ENCODE data around the gene APP. TPM values are rescaled to one million over a fixed set of nuclear protein-coding genes. Genes with fewer than 3 reads are reported as not detected.

The APP gene
- total RNA-seq, 3 donors from 2014 or later (not counting 1 experiment from before 2014, with no cell fraction given), result 5.1 to 10.6 (median 7.8) TPM

DNA sequence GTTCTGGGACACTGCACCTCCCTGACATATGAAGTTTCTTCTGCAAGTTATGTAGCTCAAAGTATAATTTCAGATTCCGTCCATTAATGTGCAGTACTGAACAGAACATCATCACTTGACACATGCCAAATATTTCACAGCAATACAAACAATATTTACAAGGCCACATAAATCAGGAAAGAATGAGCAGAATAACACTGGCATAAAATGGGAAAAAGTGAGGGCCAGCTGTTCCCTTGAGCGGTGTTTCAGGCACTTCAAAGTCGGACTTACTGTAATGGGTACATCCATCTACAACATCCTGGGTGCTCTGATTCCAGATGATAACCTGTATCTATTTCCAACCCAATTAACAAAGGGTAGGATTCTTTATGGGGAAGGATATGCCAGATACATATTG is 217.4 kb downstream of the APP start:
- no peak overlapping the region for H3K27ac Mint-ChIP-seq
- DNase-seq (no peak), ATAC-seq (no peak)
- Histone ChIP-seq H3K27me3 (ENCODE audit: control insufficient read depth, insufficient read depth, low read length) (no peaks in the 10 kb centered on the region), H3K4me1 (ENCODE audit: control insufficient read depth, insufficient read depth, low read length) (no peaks in the 10 kb centered on the region), H3K27ac (ENCODE audit: low read length) (no peak overlapping the region), H3K4me3 (ENCODE audit: low read length) (no peak overlapping the region), H3K9me3 (ENCODE audit: control insufficient read depth, insufficient read depth, low read length) (no peaks in the 10 kb centered on the region), H3K36me3 (ENCODE audit: control insufficient read depth, insufficient read depth, low read length) (no peaks in the 10 kb centered on the region)
- intact Hi-C loops (cut with micrococcal nuclease), result no loop called here
- H3K4me3 Mint-ChIP-seq, result no peak overlapping the region
- no peaks in the 10 kb centered on the region for H3K9me3 Mint-ChIP-seq
- 92% methylated on average over 3 of the region's 3 CpGs for WGBS (ENCODE audit: insufficient coverage)
- no peaks in the 10 kb centered on the region for H3K36me3 Mint-ChIP-seq
- TF ChIP-seq, protein P1, sequence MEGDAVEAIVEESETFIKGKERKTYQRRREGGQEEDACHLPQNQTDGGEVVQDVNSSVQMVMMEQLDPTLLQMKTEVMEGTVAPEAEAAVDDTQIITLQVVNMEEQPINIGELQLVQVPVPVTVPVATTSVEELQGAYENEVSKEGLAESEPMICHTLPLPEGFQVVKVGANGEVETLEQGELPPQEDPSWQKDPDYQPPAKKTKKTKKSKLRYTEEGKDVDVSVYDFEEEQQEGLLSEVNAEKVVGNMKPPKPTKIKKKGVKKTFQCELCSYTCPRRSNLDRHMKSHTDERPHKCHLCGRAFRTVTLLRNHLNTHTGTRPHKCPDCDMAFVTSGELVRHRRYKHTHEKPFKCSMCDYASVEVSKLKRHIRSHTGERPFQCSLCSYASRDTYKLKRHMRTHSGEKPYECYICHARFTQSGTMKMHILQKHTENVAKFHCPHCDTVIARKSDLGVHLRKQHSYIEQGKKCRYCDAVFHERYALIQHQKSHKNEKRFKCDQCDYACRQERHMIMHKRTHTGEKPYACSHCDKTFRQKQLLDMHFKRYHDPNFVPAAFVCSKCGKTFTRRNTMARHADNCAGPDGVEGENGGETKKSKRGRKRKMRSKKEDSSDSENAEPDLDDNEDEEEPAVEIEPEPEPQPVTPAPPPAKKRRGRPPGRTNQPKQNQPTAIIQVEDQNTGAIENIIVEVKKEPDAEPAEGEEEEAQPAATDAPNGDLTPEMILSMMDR (IDR thresholded peaks at IDR 0.05), result no peak
- no peaks in the 10 kb centered on the region for H3K4me1 Mint-ChIP-seq
- no peaks in the 10 kb centered on the region for H3K27me3 Mint-ChIP-seq (ENCODE audit: low read depth in 2 of 2)

DNA sequence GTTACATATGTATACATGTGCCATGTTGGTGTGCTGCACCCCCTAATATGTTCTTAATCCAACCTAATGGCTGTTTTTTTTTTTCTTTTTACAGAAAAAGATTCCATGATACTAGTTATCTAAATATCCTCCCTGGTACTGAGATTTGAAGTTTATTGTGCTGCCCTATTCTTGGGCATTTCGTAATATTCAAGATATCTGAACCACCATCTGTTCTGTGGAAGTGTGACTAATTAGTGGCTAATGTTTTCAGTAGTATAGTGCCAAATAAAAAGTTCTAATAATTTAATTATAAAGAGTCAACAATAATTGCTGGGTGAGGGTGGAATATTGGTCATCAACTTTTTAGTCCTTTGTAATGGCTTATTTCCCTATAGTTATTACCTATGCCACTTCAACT is 218.3 kb downstream of the APP start:
- TF ChIP-seq, protein P1 (IDR thresholded peaks at IDR 0.05), result no peak
- Histone ChIP-seq H3K4me3 (ENCODE audit: low read length) (no peak overlapping the region), H3K9me3 (ENCODE audit: control insufficient read depth, insufficient read depth, low read length) (no peaks in the 10 kb centered on the region), H3K27me3 (ENCODE audit: control insufficient read depth, insufficient read depth, low read length) (no peaks in the 10 kb centered on the region), H3K4me1 (ENCODE audit: control insufficient read depth, insufficient read depth, low read length) (no peaks in the 10 kb centered on the region), H3K36me3 (ENCODE audit: control insufficient read depth, insufficient read depth, low read length) (no peaks in the 10 kb centered on the region), H3K27ac (ENCODE audit: low read length) (no peak overlapping the region)
- Mint-ChIP-seq H3K36me3 (no peaks in the 10 kb centered on the region), H3K9me3 (no peaks in the 10 kb centered on the region), H3K27ac (no peak overlapping the region), H3K4me1 (no peaks in the 10 kb centered on the region), H3K27me3 (ENCODE audit: low read depth in 2 of 2) (no peaks in the 10 kb centered on the region), H3K4me3 (no peak overlapping the region)
- DNase-seq (no peak), ATAC-seq (no peak)
- intact Hi-C loops (cut with micrococcal nuclease), result no loop called here
- WGBS (ENCODE audit: insufficient coverage), result no CpG with 5 or more reads among the region's 1 CpG

DNA sequence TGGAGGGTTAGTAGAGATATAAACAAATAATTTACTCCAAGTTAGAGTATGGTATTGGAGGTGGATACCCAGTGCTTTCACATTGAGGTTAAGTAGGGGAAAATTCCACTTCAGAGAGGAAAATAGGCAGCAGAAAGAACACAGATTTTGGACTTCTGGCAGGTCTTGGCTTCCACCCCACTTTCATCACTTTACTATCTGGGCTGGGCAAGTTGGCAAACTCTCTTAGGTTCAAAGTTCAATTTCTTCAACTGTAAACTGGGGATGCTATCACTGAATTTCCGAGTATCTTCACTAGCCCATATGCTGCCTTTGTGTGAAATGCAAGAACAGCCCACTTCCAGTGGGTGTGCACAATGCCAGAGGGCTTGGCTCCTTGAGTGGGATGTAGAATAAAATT is 220.9 kb downstream of the APP start:
- no peak overlapping the region for H3K27ac Mint-ChIP-seq

More for the DNA sequence above, 220.9 kb downstream of the APP start:
- ATAC-seq, result no peak
- H3K4me3 ChIP-seq (ENCODE audit: low read length), result no peak overlapping the region
- no CpG with 5 or more reads among the region's 1 CpG for WGBS (ENCODE audit: insufficient coverage)
- DNase-seq, result no peak
- Mint-ChIP-seq H3K36me3 (no peaks in the 10 kb centered on the region), H3K27me3 (ENCODE audit: low read depth in 2 of 2) (no peaks in the 10 kb centered on the region), H3K4me1 (no peaks in the 10 kb centered on the region), H3K9me3 (no peaks in the 10 kb centered on the region), H3K4me3 (no peak overlapping the region)
- TF ChIP-seq, protein P1 (IDR thresholded peaks at IDR 0.05), result no peak
- intact Hi-C loops (cut with micrococcal nuclease), result no loop called here
- H3K27ac ChIP-seq (ENCODE audit: low read length), result no peak overlapping the region
- H3K36me3 ChIP-seq (ENCODE audit: control insufficient read depth, insufficient read depth, low read length), result no peaks in the 10 kb centered on the region
- H3K9me3 ChIP-seq (ENCODE audit: control insufficient read depth, insufficient read depth, low read length), result no peaks in the 10 kb centered on the region
- no peaks in the 10 kb centered on the region for H3K4me1 ChIP-seq (ENCODE audit: control insufficient read depth, insufficient read depth, low read length)
- no peaks in the 10 kb centered on the region for H3K27me3 ChIP-seq (ENCODE audit: control insufficient read depth, insufficient read depth, low read length)
